Measurements from ENCODE around the gene KRT1.

The KRT1 gene

GRCh38 chr12:52708010-52708409 is 27.8 kb upstream of the KRT1 start:
- Mint-ChIP-seq H3K4me1 (ENCODE audit: low read depth) (peaks cover 19% of the 10 kb centered on the region), H3K27ac (no peak overlapping the region), H3K36me3 (no peaks in the 10 kb centered on the region), H3K27me3 (no peaks in the 10 kb centered on the region), H3K9me3 (ENCODE audit: low read depth) (no peaks in the 10 kb centered on the region), H3K4me3 (no peak overlapping the region)

GRCh38 chr12:52704464-52704863 is 24.3 kb upstream of the KRT1 start:
- H3K9me3 Mint-ChIP-seq (ENCODE audit: low read depth) = no peaks in the 10 kb centered on the region
- H3K4me3 Mint-ChIP-seq = no peak overlapping the region
- no peaks in the 10 kb centered on the region for H3K36me3 Mint-ChIP-seq
- no peak overlapping the region for H3K27ac Mint-ChIP-seq
- H3K27me3 Mint-ChIP-seq = no peaks in the 10 kb centered on the region
- peaks cover 19% of the 10 kb centered on the region for H3K4me1 Mint-ChIP-seq (ENCODE audit: low read depth)

- Mint-ChIP-seq H3K4me3 (no peak overlapping the region), H3K4me1 (ENCODE audit: low read depth) (peaks cover 19% of the 10 kb centered on the region), H3K27ac (no peak overlapping the region), H3K27me3 (no peaks in the 10 kb centered on the region), H3K9me3 (ENCODE audit: low read depth) (no peaks in the 10 kb centered on the region), H3K36me3 (no peaks in the 10 kb centered on the region)
Measured at GRCh38 chr12:52703878-52704277, 23.7 kb upstream of the KRT1 start.

GRCh38 chr12:52703424-52703823 is 23.2 kb upstream of the KRT1 start, which contains the start of gene KRT77:
Gene KRT77, minus strand, starts transcription at chr12:52703524. Its CDS starts 90 bp downstream, at chr12:52703434.
- Mint-ChIP-seq H3K27ac (no peak within 1 kb of the TSS), H3K27me3 (no peaks in the 10 kb centered on the region), H3K4me3 (no peak within 1 kb of the TSS), H3K9me3 (ENCODE audit: low read depth) (no peaks in the 10 kb centered on the region), H3K4me1 (ENCODE audit: low read depth) (peaks cover 16% of the 10 kb centered on the region), H3K36me3 (no peaks in the 10 kb centered on the region)

- Mint-ChIP-seq H3K4me1 (ENCODE audit: low read depth) (peaks cover 6% of the 10 kb centered on the region), H3K4me3 (no peak overlapping the region), H3K27me3 (no peaks in the 10 kb centered on the region), H3K9me3 (ENCODE audit: low read depth) (no peaks in the 10 kb centered on the region), H3K27ac (no peak overlapping the region), H3K36me3 (no peaks in the 10 kb centered on the region)
Measured at GRCh38 chr12:52702338-52702737, 22.1 kb upstream of the KRT1 start.

GRCh38 chr12:52701281-52701680 is 21.1 kb upstream of the KRT1 start:
- Mint-ChIP-seq H3K4me1 (ENCODE audit: low read depth) (peaks cover 2% of the 10 kb centered on the region), H3K27me3 (no peaks in the 10 kb centered on the region), H3K27ac (no peak overlapping the region), H3K4me3 (no peak overlapping the region), H3K9me3 (ENCODE audit: low read depth) (no peaks in the 10 kb centered on the region), H3K36me3 (no peaks in the 10 kb centered on the region)

GRCh38 chr12:52699960-52700359 is 19.8 kb upstream of the KRT1 start:
- Mint-ChIP-seq H3K9me3 (ENCODE audit: low read depth) (no peaks in the 10 kb centered on the region), H3K36me3 (no peaks in the 10 kb centered on the region), H3K27ac (no peak overlapping the region), H3K27me3 (no peaks in the 10 kb centered on the region), H3K4me3 (no peak overlapping the region), H3K4me1 (ENCODE audit: low read depth) (peaks cover 2% of the 10 kb centered on the region)

- H3K9me3 Mint-ChIP-seq (ENCODE audit: low read depth) = no peaks in the 10 kb centered on the region
- no peaks in the 10 kb centered on the region for H3K27me3 Mint-ChIP-seq
- no peak overlapping the region for H3K4me3 Mint-ChIP-seq
- H3K36me3 Mint-ChIP-seq = no peaks in the 10 kb centered on the region
- H3K27ac Mint-ChIP-seq = no peak overlapping the region
- peaks cover 2% of the 10 kb centered on the region for H3K4me1 Mint-ChIP-seq (ENCODE audit: low read depth)
Measured at GRCh38 chr12:52699373-52699772, 19.2 kb upstream of the KRT1 start.

- Mint-ChIP-seq H3K27ac (no peak overlapping the region), H3K4me1 (ENCODE audit: low read depth) (peaks cover 1% of the 10 kb centered on the region), H3K4me3 (no peak overlapping the region), H3K36me3 (no peaks in the 10 kb centered on the region), H3K27me3 (no peaks in the 10 kb centered on the region), H3K9me3 (ENCODE audit: low read depth) (no peaks in the 10 kb centered on the region)
Measured at GRCh38 chr12:52698651-52699340, 18.6 kb upstream of the KRT1 start.

- Mint-ChIP-seq H3K9me3 (ENCODE audit: low read depth) (no peaks in the 10 kb centered on the region), H3K4me1 (ENCODE audit: low read depth) (peaks cover 3% of the 10 kb centered on the region), H3K4me3 (no peak overlapping the region), H3K27me3 (no peaks in the 10 kb centered on the region), H3K36me3 (no peaks in the 10 kb centered on the region), H3K27ac (no peak overlapping the region)
Measured at GRCh38 chr12:52697058-52697582, 16.9 kb upstream of the KRT1 start.

- Mint-ChIP-seq H3K27me3 (no peaks in the 10 kb centered on the region), H3K27ac (no peak overlapping the region), H3K9me3 (ENCODE audit: low read depth) (no peaks in the 10 kb centered on the region)
Measured at GRCh38 chr12:52696588-52696987, 16.4 kb upstream of the KRT1 start.

GRCh38 chr12:52695039-52695438 is 14.8 kb upstream of the KRT1 start:
- Mint-ChIP-seq H3K4me3 (no peak overlapping the region), H3K27me3 (no peaks in the 10 kb centered on the region), H3K36me3 (no peaks in the 10 kb centered on the region), H3K9me3 (ENCODE audit: low read depth) (no peaks in the 10 kb centered on the region), H3K4me1 (ENCODE audit: low read depth) (peaks cover 24% of the 10 kb centered on the region), H3K27ac (no peak overlapping the region)

More at GRCh38 chr12:52696588-52696987, 16.4 kb upstream of the KRT1 start:
- no peaks in the 10 kb centered on the region for H3K36me3 Mint-ChIP-seq
- no peak overlapping the region for H3K4me3 Mint-ChIP-seq
- H3K4me1 Mint-ChIP-seq (ENCODE audit: low read depth) = peaks cover 8% of the 10 kb centered on the region

- H3K36me3 Mint-ChIP-seq = no peaks in the 10 kb centered on the region
- H3K4me1 Mint-ChIP-seq (ENCODE audit: low read depth) = peaks cover 30% of the 10 kb centered on the region
- no peak overlapping the region for H3K27ac Mint-ChIP-seq
- no peaks in the 10 kb centered on the region for H3K27me3 Mint-ChIP-seq
- no peaks in the 10 kb centered on the region for H3K9me3 Mint-ChIP-seq (ENCODE audit: low read depth)
- no peak overlapping the region for H3K4me3 Mint-ChIP-seq
Measured at GRCh38 chr12:52694151-52694550, 13.9 kb upstream of the KRT1 start.

GRCh38 chr12:52693261-52693660 is 13.1 kb upstream of the KRT1 start:
- Mint-ChIP-seq H3K27ac (no peak overlapping the region), H3K4me1 (ENCODE audit: low read depth) (peaks cover 36% of the 10 kb centered on the region), H3K27me3 (no peaks in the 10 kb centered on the region), H3K36me3 (no peaks in the 10 kb centered on the region), H3K4me3 (no peak overlapping the region), H3K9me3 (ENCODE audit: low read depth) (no peaks in the 10 kb centered on the region)

GRCh38 chr12:52692254-52692653 is 12.0 kb upstream of the KRT1 start:
- peaks cover 46% of the 10 kb centered on the region for H3K4me1 Mint-ChIP-seq (ENCODE audit: low read depth)

GRCh38 chr12:52691841-52692150 is 11.6 kb upstream of the KRT1 start:
- H3K4me1 Mint-ChIP-seq (ENCODE audit: low read depth) = peaks cover 50% of the 10 kb centered on the region
- H3K27me3 Mint-ChIP-seq = no peaks in the 10 kb centered on the region
- no peaks in the 10 kb centered on the region for H3K9me3 Mint-ChIP-seq (ENCODE audit: low read depth)
- H3K27ac Mint-ChIP-seq = no peak overlapping the region
- H3K4me3 Mint-ChIP-seq = peak overlapping the region; percentile 88
- no peaks in the 10 kb centered on the region for H3K36me3 Mint-ChIP-seq

More at GRCh38 chr12:52692254-52692653, 12.0 kb upstream of the KRT1 start:
- Mint-ChIP-seq H3K36me3 (no peaks in the 10 kb centered on the region), H3K27ac (no peak overlapping the region), H3K9me3 (ENCODE audit: low read depth) (no peaks in the 10 kb centered on the region), H3K4me3 (peak overlapping the region; percentile 30), H3K27me3 (no peaks in the 10 kb centered on the region)

Data from activated naive CD8-positive, alpha-beta T cell (primary cell).